GM21786 (cell line): ENCODE measurements around the gene SLC10A2.
"Not testable (repeated sequence)": the region's sequence is repeated elsewhere in the genome, so short reads cannot be mapped to it uniquely, and the experiment has no call there.

Experiments
- ATAC-seq: cut with Tn5 transposase; IDR thresholded peaks from one replicate; pipeline ENCODE4 v1.9.1; 2021; ENCODE audit not compliant: unreplicated experiment

SLC10A2 gene

DNA sequence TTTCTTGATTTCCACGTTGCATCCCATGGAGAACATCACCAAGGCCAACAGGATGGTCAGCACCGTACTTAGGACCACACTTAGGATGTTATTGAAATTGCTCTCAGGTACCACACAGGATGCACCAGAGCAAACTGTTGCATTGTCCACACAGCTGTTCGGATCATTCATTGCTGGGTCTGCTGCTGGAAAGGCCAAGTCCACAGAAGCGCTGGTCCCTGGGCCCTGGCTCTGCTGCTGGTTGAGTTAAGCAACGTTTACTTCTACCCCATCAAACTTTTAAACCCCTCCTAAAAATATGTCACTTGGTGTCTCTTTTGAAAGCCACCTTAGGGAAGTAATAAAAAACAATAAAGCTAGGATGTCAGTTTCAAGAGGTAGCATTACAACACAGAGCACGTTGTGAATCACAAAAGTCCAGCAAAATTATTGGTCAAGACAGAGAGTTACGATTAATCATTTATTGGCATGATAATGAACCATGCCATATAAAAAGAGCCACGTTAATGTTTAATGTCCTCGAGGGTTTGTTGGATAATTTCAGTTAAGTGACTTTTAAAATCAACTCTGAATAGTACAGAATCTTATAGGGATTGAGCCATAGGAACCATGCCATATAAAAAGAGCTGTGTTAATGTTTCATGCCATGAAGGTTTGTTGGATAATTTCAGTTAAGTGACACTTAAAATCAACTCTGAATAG lies at the start of gene SLC10A2:
TSS of gene SLC10A2 (minus strand) at position 339 of the 702 bp plus-strand sequence. CDS start at position 171, 168 bp downstream.
- ATAC-seq: no peak

DNA sequence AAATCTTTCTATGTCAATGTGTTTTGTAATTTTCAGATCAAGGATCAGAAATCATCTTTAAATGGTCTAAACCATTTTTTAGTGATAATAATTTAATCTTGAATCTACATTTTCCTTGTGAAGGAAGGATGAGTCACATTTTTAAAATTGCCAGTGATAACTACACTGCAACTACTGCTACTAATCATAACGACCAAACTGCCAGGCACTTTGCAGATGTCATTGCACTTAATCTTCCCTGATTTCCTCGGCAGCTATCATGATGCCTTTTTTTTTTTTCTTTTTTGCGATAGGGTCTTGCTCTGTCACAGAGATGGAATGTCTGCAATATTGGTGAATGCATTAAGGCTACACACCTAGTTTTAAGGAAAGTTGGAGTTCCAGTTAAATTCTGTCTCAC lies 41.4 kb upstream of the SLC10A2 start:
- no peak for ATAC-seq

DNA sequence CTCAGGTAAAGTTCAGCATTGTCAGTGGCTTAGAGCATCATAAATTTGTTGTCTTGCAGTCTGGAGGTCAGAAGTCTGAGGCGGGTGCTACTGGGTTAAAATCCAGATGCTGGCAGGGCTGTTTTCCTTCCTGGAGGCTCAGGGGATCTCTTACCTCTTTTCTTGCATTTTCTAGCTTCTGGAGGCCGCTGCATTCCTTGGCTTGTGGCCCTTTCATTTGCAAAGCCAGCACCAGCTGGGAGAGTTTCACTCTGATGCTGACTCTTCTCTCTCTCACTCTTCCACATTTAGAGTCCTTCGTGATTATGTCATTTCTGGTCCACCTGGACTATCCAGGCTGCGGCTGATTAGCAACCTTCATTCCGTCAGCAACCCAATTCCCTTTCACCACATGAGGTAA lies 38.1 kb upstream of the SLC10A2 start:
- no peak for ATAC-seq

GRCh38 chr13:103103456-103103855 lies 37.2 kb upstream of the SLC10A2 start:
- not testable (repeated sequence) for ATAC-seq

GRCh38 chr13:103102482-103102881 lies 36.3 kb upstream of the SLC10A2 start:
- no peak for ATAC-seq

DNA sequence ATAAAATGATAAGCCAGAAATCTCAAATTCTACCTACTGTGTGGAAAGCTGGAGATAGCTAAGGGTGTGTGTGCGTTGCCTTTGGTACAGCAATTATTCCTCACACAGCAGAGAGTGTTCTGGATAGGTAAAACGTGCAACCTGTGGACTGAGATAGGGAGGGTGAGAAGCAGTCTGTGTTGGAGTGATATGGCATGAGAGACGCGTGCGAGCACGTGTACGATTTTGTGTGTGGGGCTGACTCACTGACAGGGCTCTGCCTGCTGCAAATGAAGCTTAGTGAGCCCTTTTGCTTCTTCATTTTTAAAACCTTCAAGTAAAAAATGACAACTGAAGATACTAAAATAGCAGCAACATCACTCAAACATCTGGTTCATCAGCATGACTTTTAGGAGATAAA lies 35.7 kb upstream of the SLC10A2 start:
- ATAC-seq: no peak

- ATAC-seq: no peak
Observed at GRCh38 chr13:103101500-103101899, 35.3 kb upstream of the SLC10A2 start.

DNA sequence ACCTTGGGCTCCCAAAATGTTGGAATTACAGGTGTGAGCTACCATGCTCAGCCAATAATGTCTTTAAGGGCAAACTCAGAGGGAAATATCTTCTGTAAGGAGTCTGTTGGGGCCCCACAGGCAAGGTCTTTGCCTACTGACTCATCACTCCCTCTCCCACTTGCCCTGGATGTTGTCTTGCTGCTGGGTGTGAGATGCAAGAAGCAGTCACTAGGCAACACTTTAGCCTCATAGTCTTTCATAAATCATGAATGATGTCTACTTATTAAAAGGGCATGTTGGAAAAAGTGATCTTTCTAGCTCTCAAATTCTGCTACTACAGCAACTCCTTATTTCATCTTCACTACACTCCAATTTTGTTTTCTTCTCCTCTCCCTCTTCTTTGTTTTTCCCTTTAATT lies 34.6 kb upstream of the SLC10A2 start:
- ATAC-seq: no peak

GRCh38 chr13:103099722-103100293 lies 33.6 kb upstream of the SLC10A2 start:
- no peak for ATAC-seq

DNA sequence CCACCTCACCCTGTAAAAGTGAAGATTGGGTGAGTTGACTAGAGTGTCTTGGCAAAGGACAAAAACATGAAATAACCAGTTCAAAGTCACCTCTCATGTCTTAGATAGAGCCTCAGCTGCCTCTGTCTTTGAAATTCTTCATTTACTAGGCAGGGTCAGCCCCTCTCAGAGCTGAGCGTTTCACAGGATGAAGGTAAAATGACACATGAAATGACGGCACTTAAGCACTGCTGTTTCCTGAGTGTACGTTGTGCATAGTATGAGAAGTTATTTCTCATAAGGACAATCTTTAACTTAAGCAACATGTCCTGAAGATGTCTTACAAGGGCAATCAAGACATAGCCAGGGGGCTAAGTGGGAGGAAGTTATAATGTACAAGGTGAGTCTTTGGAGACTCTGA lies 32.3 kb upstream of the SLC10A2 start:
- no peak for ATAC-seq

DNA sequence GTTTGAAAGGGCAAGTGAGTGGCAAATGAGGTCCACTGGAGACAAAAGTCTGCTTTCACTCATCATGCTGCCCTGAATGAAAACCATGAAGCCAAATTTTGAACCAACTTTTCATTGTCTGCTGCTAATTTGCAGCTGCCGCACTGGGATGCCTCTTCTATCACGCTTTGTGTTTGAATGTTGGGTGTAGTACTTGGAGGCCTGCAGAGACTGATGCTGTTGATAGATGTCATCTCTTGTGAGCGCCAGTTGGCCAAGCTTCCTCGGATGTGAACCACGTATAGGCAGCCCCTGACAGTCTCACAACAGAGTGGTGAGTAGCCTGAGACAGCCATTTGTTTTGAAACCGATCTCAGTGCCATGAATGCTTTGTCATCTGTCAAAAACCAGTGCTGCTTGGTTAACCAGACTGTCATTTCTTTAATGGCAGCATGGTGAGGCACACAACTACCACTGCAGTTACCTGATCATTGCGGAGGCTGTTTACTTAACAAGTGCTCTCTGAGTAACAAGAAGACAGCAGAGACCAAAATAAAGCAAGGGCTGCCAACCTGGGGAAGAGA lies 31.2 kb upstream of the SLC10A2 start:
- no peak for ATAC-seq

DNA sequence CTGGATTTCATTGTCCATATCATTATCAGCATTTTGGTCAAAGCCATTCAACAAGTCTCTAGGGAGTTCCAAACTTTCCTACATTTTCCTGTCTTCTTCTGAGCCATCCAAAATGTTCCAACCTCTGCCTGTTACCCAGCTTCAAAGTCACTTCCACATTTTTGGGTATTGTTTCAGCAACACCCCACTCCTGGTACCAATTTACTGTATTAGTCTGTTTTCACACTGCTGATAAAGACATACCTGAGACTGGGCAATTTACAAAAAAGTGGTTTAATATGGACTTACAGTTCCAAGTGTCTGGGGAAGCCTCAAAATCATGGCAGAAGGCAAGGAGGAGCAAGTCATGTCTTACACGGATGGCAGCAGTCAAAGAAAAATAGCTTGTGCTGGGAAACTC lies 27.4 kb upstream of the SLC10A2 start:
- not testable (repeated sequence) for ATAC-seq

GRCh38 chr13:103087275-103087674 lies 21.1 kb upstream of the SLC10A2 start:
- no peak for ATAC-seq

- no peak for ATAC-seq
Observed at GRCh38 chr13:103081435-103081834, 15.2 kb upstream of the SLC10A2 start.

DNA sequence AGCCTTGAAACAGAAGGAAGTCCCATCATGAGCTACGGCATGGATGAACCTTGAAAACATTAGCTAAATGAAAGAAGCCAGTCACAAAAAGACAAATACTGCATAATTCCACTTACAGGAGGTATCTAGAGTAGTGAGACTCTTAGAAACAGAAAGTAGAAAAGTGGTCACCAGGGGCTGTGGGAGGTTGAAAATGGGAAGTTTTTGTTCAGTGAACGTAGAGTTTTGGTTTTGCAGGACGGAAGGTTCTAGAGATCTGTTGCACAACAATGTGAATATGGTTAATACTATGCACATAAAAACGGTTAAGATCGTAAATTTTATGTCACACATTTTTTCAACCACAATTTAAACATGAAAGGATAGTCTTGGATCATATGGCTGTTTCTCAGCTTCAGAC lies 11.9 kb upstream of the SLC10A2 start:
- peak; percentile 97 for ATAC-seq

DNA sequence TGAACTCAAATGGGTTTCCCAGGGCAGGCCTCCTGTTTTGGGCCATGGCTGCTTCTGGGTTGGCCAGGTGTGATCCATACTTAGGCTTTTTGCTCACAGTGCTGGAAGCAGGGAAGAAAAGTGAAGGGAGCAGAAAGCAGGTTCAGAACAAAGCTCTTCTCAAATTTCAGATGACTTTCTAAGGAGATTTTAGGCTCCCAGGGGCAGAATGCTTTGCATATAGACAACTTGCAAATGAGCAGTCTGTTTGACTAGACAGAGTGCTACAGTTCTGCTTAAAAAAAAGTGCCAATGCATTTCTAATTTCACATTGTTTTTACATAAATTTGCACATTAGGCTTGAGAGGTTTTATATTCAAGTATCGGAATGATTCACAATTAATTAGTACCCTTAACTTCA lies 2.6 kb upstream of the SLC10A2 start:
- ATAC-seq: no peak

DNA sequence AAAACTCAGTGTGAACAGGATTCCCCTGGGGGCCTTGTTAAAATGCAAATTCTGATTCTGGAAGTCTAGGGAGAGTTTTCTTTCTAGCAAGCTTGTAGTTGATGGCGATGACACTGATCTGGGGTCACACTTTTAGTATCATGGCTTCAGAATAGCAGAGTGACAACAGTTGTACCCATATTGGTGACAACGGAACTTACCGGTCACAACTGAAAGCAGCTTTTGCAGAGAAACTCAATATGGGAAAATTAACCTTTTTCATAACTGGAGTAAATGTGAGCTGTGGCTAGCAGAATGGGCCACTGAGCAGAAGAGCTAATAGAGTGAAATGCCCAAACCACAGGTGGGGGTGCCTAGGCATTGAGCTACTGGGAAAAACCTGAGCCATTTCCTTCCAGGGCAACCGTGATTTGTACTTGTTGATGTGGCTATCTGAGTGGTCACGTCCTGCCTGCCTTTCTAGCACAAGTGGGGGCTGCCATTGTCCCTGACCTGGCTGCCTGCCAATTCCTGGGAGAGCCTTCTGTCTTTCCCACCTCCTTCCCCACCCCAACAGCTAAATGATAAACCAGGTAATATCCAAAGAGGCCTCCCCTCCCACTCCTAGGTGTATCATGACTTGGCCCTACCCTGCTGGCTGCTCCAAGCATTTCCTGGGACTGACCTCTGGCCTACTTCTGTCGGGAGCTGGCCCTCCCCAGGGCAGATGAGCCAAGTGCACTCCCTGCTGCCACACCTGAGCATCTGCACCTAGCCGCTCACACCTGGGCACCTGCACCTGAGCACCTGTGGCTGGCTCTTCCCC lies 1.7 kb upstream of the SLC10A2 start:
- ATAC-seq: peak; percentile 78

- no peak for ATAC-seq
Observed at GRCh38 chr13:103066781-103067345, 646 bp upstream of the SLC10A2 start.

GRCh38 chr13:103063376-103063775 lies 2.8 kb downstream of the SLC10A2 start:
- ATAC-seq: no peak

GRCh38 chr13:103062079-103062478 lies 4.1 kb downstream of the SLC10A2 start:
- ATAC-seq: no peak

DNA sequence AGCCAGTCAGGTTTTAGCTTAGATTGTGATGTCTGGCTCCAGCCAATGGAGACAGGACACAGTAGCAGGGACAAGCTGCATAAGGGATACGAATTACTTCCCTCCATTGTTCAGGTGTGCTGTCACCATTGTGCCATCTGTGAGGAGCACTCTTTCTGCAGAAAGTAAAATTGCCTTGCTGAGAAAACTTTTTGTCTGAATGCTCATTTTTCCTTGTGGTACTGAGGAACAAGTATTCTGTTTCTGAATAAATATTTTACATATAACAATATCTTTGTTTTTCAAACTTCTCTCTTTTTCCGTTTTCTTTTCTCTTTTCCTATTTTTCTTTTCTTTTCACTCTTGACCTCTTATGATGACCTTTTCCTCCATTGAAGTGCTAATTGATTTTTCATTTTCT lies 10.2 kb downstream of the SLC10A2 start:
- no peak for ATAC-seq
